ENCODE results near the gene TPRA1. TPM values are rescaled to one million over a fixed set of nuclear protein-coding genes. Genes with fewer than 3 reads are reported as not detected.

TPRA1 gene
- total RNA-seq, 1 experiment from 2014 or later: 47.0 TPM

DNA sequence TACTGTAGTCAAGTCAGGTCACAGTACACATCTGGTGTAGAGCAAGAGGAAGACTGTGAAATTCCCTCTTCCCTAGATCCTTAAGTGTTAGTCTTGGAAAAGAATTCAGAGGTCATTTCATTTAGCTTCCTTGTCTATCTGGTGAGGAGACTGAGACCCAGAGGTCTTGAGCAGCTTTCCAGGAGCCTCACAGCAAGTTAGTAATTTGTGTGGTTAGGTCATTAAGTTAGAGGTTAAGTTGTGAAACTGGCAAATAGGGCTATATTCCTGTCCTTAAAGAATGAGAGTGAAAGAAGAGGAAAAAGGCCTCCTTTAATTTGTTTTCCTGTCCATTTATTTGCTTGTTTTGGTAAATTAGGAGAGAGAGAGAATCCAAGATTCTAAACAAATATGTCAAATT lies 47.4 kb upstream of the TPRA1 start:
- H3K27me3 Mint-ChIP-seq (ENCODE audit: insufficient read depth, unreplicated experiment): no peaks in the 10 kb centered on the region
- H3K9me3 Mint-ChIP-seq (ENCODE audit: unreplicated experiment): no peaks in the 10 kb centered on the region
- no TSS peak for BruUV-seq (replicated peaks)
- POLR2A ChIA-PET: interaction anchor here (0.7 kb wide), 1 partner anchor 11 kb away, joined by 4 read pairs; no protein-coding TSS in a partner anchor
- peaks cover 11% of the 10 kb centered on the region for H3K4me1 Mint-ChIP-seq (ENCODE audit: insufficient read depth, unreplicated experiment)
- no peak overlapping the region for H3K27ac Mint-ChIP-seq (ENCODE audit: low read depth, unreplicated experiment)
- H3K4me3 Mint-ChIP-seq (ENCODE audit: unreplicated experiment): no peak overlapping the region
- DNase-seq (ENCODE audit: unreplicated experiment): no peak
- TF ChIP-seq, protein P1, sequence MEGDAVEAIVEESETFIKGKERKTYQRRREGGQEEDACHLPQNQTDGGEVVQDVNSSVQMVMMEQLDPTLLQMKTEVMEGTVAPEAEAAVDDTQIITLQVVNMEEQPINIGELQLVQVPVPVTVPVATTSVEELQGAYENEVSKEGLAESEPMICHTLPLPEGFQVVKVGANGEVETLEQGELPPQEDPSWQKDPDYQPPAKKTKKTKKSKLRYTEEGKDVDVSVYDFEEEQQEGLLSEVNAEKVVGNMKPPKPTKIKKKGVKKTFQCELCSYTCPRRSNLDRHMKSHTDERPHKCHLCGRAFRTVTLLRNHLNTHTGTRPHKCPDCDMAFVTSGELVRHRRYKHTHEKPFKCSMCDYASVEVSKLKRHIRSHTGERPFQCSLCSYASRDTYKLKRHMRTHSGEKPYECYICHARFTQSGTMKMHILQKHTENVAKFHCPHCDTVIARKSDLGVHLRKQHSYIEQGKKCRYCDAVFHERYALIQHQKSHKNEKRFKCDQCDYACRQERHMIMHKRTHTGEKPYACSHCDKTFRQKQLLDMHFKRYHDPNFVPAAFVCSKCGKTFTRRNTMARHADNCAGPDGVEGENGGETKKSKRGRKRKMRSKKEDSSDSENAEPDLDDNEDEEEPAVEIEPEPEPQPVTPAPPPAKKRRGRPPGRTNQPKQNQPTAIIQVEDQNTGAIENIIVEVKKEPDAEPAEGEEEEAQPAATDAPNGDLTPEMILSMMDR (IDR thresholded peaks at IDR 0.05; ENCODE audit: unreplicated experiment): no peak
- CTCF ChIA-PET: interaction anchor here (1.1 kb wide), 1 partner anchor 10 kb away, joined by 3 read pairs; no protein-coding TSS in a partner anchor
- H3K36me3 Mint-ChIP-seq (ENCODE audit: insufficient read depth, unreplicated experiment): peaks cover 7% of the 10 kb centered on the region
- intact Hi-C loops (cut with micrococcal nuclease): no loop called here

DNA sequence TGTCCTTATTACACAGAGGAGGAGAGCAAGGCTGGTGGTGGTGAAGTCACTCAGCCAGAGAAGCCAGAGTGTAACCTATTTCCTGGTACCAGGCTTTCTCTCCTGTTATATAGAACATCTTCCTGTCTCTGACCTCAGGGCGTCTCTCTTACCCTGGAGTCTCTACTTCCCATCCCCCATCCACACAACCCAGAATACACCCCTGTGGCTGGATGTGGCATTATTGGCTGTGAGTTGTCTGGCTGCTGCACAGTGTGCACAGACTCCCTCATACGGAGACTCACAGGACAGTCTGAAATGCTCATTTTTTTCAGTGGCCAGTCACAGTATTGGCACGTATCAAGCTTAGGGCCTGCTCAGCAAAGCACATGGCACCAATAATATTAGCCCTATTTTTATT lies 47.0 kb upstream of the TPRA1 start:
- Mint-ChIP-seq H3K9me3 (ENCODE audit: unreplicated experiment) (no peaks in the 10 kb centered on the region), H3K36me3 (ENCODE audit: insufficient read depth, unreplicated experiment) (peaks cover 7% of the 10 kb centered on the region), H3K4me3 (ENCODE audit: unreplicated experiment) (no peak overlapping the region), H3K27ac (ENCODE audit: low read depth, unreplicated experiment) (no peak overlapping the region), H3K4me1 (ENCODE audit: insufficient read depth, unreplicated experiment) (peaks cover 11% of the 10 kb centered on the region), H3K27me3 (ENCODE audit: insufficient read depth, unreplicated experiment) (no peaks in the 10 kb centered on the region)
- BruUV-seq (replicated peaks): no TSS peak
- intact Hi-C loops (cut with micrococcal nuclease): no loop called here
- TF ChIP-seq, protein P1 (IDR thresholded peaks at IDR 0.05; ENCODE audit: unreplicated experiment): no peak
- ChIA-PET POLR2A (interaction anchor here (0.7 kb wide), 2 partner anchors 11 to 240 kb away, joined by 3 to 4 read pairs; no protein-coding TSS in a partner anchor), CTCF (no interaction called here)
- DNase-seq (ENCODE audit: unreplicated experiment): no peak

DNA sequence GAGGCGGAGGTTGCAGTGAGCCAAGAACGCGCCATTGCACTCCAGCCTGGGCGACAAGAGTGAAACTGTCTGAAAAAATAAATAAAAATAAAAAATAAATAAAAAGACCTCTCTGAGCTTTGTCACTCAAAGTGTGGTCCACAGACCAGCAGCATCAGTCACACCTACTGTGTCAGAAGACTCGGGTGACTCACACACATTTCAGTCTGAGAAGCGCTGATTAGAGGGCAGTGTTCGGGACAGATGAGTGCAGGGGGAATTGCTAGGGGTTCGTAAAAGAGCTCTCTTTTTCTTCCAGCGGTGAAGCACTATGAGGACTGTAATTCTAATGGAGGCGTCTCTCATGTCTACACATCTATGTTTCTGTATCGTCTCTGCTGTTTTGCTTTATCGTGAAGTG lies 44.1 kb upstream of the TPRA1 start:
- TF ChIP-seq, protein P1 (IDR thresholded peaks at IDR 0.05; ENCODE audit: unreplicated experiment): no peak
- H3K27me3 Mint-ChIP-seq (ENCODE audit: insufficient read depth, unreplicated experiment): no peaks in the 10 kb centered on the region
- CTCF ChIA-PET: interaction anchor here (0.6 to 1.0 kb wide), 3 partner anchors 37 to 499 kb away, joined by 3 read pairs; partner anchors contain the start of gene MCM2
- BruUV-seq (replicated peaks): no TSS peak
- no peaks in the 10 kb centered on the region for H3K36me3 Mint-ChIP-seq (ENCODE audit: insufficient read depth, unreplicated experiment)
- intact Hi-C loops (cut with micrococcal nuclease): no loop called here
- no peaks in the 10 kb centered on the region for H3K9me3 Mint-ChIP-seq (ENCODE audit: unreplicated experiment)
- POLR2A ChIA-PET: no interaction called here
- no peak for DNase-seq (ENCODE audit: unreplicated experiment)
- H3K4me1 Mint-ChIP-seq (ENCODE audit: insufficient read depth, unreplicated experiment): peaks cover 14% of the 10 kb centered on the region
- H3K4me3 Mint-ChIP-seq (ENCODE audit: unreplicated experiment): no peak overlapping the region
- H3K27ac Mint-ChIP-seq (ENCODE audit: low read depth, unreplicated experiment): no peak overlapping the region

DNA sequence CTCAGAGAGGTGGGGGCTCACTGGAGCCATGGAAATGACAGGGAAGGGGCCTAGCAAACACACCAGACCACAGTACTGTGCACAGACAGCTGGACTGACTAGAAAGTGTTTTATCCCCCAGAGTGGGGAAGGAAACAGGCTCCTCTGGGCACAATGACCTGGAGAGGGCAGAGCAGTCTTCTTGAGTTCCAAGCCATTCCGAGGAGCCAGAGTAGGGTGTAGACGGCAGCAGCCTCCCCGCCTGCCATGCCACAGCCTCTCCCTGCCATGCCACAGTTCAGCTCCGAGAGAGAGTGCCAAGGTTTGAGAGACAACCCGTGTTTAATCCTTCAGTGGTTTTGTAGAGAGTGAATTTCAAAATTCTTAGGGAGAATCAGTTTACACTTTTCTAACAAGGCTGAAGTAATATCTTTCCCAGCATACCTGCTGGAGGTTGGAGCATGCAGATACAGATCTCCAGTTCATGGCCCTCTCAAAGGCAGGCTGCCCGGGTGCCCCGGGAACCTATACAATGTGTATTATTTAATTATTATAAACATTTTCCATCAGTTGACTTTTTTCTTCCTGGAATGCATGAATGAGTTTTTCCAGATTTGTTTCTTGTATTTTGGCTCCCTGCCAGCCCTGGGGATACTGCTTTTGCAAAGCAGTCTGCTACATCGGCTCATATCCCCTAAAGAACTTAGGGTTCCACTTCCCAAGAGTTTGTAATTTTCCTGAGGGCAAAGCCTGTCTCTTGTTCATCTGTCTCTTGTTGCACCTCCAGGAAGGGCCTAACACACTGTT lies 41.7 kb upstream of the TPRA1 start:
- POLR2A ChIA-PET: no interaction called here
- BruUV-seq (replicated peaks): no TSS peak
- TF ChIP-seq, protein P1 (IDR thresholded peaks at IDR 0.05; ENCODE audit: unreplicated experiment): no peak
- Mint-ChIP-seq H3K4me1 (ENCODE audit: insufficient read depth, unreplicated experiment) (peaks cover 8% of the 10 kb centered on the region), H3K36me3 (ENCODE audit: insufficient read depth, unreplicated experiment) (no peaks in the 10 kb centered on the region), H3K27me3 (ENCODE audit: insufficient read depth, unreplicated experiment) (peaks cover 15% of the 10 kb centered on the region), H3K27ac (ENCODE audit: low read depth, unreplicated experiment) (no peak overlapping the region), H3K4me3 (ENCODE audit: unreplicated experiment) (no peak overlapping the region), H3K9me3 (ENCODE audit: unreplicated experiment) (no peaks in the 10 kb centered on the region)
- CTCF ChIA-PET: interaction anchor here (1.0 kb wide), 1 partner anchor 368 kb away, joined by 3 read pairs; no protein-coding TSS in a partner anchor
- DNase-seq (ENCODE audit: unreplicated experiment): no peak
- intact Hi-C loops (cut with micrococcal nuclease): no loop called here

Data from MCF 10A (cell line).